ENCODE results near the gene AGAP1.

The AGAP1 gene

DNA sequence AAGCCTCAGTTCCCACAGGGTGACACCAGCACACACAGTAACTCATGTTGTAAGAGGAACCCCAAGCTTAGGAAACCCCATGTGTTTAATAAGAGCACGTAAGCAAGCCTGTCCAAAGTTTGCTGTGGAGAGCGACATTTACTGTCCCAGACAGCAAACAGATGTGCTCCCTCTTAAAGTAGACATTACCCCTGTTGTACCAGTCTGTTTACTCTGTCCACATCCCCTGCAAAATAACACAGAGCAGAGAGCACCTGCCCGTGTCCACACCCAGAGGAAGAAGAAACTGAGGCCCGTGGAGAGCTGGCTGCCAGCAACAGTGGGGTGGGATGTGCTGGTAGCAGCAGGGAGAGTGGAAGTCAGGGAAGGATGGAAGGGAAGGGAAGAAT lies 430.8 kb downstream of the AGAP1 start:
- no peak overlapping the region for H3K27ac ChIP-seq (ENCODE audit: low read depth, low read length)
- H3K9me3 ChIP-seq (ENCODE audit: control insufficient read depth, insufficient read depth, low read depth, low read length) = no peaks in the 10 kb centered on the region
- no peaks in the 10 kb centered on the region for H3K4me1 ChIP-seq (ENCODE audit: control insufficient read depth, insufficient read depth, low read length)

DNA sequence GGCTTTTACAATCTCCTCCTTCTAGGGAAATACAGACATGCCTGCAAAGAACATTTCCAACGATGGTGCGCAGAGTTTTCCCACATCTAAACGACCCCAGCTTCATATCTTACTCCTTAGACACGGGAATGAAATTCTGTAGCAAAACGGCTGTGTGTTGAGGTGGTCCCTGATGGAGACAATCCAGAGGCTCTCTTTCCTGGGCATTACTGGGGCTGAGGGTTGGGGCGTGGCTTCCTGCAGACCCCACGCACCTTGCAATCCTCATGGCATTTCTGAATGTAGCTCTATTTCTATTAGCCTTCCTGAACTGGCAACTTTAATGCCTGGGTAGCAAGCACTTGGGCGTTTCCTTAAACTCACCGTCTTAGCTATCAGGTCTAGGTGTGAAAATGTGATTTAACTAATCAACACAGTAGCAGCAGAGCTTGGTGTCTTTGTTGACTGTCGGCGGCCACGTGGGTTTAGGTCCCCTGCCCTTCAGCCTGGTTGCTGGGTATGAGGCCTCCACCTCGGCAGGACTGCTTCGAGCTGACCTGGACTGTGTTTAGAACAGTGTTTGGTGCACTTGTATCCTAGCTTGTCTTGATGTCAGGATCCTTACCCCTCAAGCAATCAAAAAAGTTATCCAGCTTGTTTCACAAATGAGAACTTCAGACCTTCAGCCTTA lies 431.5 kb downstream of the AGAP1 start:
- no peaks in the 10 kb centered on the region for H3K4me1 ChIP-seq (ENCODE audit: control insufficient read depth, insufficient read depth, low read length)
- no peaks in the 10 kb centered on the region for H3K27me3 ChIP-seq (ENCODE audit: control insufficient read depth, insufficient read depth, low read length)
- no peak overlapping the region for H3K27ac ChIP-seq (ENCODE audit: low read depth, low read length)
- H3K9me3 ChIP-seq (ENCODE audit: control insufficient read depth, insufficient read depth, low read depth, low read length) = no peaks in the 10 kb centered on the region
- H3K4me3 ChIP-seq (ENCODE audit: low read depth, low read length) = no peak overlapping the region
- H3K9ac ChIP-seq (ENCODE audit: low read length) = no peak overlapping the region
- H3K36me3 ChIP-seq (ENCODE audit: control insufficient read depth, insufficient read depth, low read length) = 0 out of 2 replicates have a peak, but pooled peaks cover 3% of the 10 kb centered on the region

More for the DNA sequence above, 430.8 kb downstream of the AGAP1 start:
- H3K4me3 ChIP-seq (ENCODE audit: low read depth, low read length) = no peak overlapping the region
- H3K27me3 ChIP-seq (ENCODE audit: control insufficient read depth, insufficient read depth, low read length) = no peaks in the 10 kb centered on the region
- no peak overlapping the region for H3K9ac ChIP-seq (ENCODE audit: low read length)
- H3K36me3 ChIP-seq (ENCODE audit: control insufficient read depth, insufficient read depth, low read length) = 0 out of 2 replicates have a peak, but pooled peaks cover 3% of the 10 kb centered on the region

DNA sequence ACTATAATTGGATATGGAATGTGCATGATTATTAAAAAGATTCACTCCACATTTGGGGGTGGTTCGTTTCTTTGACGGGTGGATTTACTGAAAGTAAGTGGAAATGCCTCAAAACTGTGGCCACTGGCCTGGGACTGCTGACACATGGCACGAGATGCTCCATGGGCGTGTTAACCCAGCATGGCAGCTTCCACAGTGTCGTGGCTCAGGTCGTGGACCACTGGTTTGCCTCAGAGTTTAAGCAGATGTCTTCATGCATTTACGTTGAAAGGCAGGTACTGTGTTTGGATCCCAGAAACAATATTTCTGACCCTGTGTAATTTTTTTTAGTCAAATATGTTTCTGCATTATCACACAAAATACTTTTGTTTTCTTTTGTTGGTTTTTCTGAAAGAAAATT lies 432.4 kb downstream of the AGAP1 start:
- Histone ChIP-seq H3K4me3 (ENCODE audit: low read depth, low read length) (no peak overlapping the region), H3K9me3 (ENCODE audit: control insufficient read depth, insufficient read depth, low read depth, low read length) (no peaks in the 10 kb centered on the region)

DNA sequence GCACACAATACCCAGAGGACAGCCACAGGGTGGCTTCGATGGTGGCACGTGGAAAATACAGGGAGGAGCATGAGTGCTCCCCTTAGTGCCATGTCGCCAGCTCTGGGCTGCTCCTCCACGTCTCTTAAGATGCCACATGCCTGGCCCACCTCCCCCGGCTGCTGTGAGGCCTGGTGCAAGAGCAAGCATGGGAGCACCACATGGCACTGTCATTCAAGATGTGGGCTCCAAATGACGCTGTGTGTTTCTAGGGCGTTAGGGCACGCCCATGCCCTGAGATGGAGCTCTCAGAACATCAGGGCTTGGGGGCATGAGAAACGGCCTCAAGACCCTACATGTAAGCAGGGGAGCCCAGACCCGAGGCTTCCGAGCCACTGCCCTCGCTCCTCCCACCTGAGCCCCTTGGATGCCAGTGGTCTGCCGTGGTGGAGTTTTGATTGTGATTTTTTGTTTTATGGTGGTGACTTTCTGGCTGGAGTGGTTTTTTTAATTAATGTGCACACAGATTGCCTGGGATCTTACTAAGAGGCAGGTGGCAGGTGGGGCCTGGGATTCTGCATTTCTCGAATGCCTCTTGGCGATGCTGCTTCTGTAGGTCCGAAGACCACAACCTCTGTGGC lies 435.0 kb downstream of the AGAP1 start:
- Histone ChIP-seq H3K9ac (ENCODE audit: low read length) (no peak overlapping the region), H3K36me3 (ENCODE audit: control insufficient read depth, insufficient read depth, low read length) (peaks cover 18% of the 10 kb centered on the region), H3K27me3 (ENCODE audit: control insufficient read depth, insufficient read depth, low read length) (no peaks in the 10 kb centered on the region), H3K4me1 (ENCODE audit: control insufficient read depth, insufficient read depth, low read length) (no peaks in the 10 kb centered on the region), H3K9me3 (ENCODE audit: control insufficient read depth, insufficient read depth, low read depth, low read length) (no peaks in the 10 kb centered on the region), H3K27ac (ENCODE audit: low read depth, low read length) (no peak overlapping the region), H3K4me3 (ENCODE audit: low read depth, low read length) (no peak overlapping the region)

More for the DNA sequence above, 432.4 kb downstream of the AGAP1 start:
- Histone ChIP-seq H3K4me1 (ENCODE audit: control insufficient read depth, insufficient read depth, low read length) (no peaks in the 10 kb centered on the region), H3K27me3 (ENCODE audit: control insufficient read depth, insufficient read depth, low read length) (no peaks in the 10 kb centered on the region), H3K27ac (ENCODE audit: low read depth, low read length) (no peak overlapping the region), H3K36me3 (ENCODE audit: control insufficient read depth, insufficient read depth, low read length) (0 out of 2 replicates have a peak, but pooled peaks cover 5% of the 10 kb centered on the region), H3K9ac (ENCODE audit: low read length) (no peak overlapping the region)

DNA sequence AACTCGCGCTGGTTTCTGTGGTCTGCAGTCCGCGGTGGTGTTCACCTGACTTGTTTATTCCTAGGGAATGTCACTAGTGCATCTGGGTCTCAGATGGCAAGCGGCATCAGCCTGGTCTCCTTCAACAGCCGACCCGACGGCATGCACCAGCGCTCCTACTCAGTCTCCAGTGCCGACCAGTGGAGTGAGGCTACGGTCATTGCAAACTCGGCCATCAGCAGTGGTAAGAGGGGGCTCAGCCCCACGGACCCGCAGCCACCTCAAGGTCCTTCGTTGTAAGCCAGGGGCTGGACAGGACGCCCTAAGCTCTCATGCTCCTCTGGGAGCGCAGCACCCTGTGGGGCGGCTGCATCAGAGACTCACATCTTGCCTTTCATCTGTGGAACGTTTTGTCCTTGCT lies 436.9 kb downstream of the AGAP1 start:
- Histone ChIP-seq H3K27me3 (ENCODE audit: control insufficient read depth, insufficient read depth, low read length) (no peaks in the 10 kb centered on the region), H3K27ac (ENCODE audit: low read depth, low read length) (no peak overlapping the region), H3K9me3 (ENCODE audit: control insufficient read depth, insufficient read depth, low read depth, low read length) (no peaks in the 10 kb centered on the region), H3K36me3 (ENCODE audit: control insufficient read depth, insufficient read depth, low read length) (peaks cover 21% of the 10 kb centered on the region), H3K4me1 (ENCODE audit: control insufficient read depth, insufficient read depth, low read length) (no peaks in the 10 kb centered on the region), H3K9ac (ENCODE audit: low read length) (no peak overlapping the region), H3K4me3 (ENCODE audit: low read depth, low read length) (no peak overlapping the region)

DNA sequence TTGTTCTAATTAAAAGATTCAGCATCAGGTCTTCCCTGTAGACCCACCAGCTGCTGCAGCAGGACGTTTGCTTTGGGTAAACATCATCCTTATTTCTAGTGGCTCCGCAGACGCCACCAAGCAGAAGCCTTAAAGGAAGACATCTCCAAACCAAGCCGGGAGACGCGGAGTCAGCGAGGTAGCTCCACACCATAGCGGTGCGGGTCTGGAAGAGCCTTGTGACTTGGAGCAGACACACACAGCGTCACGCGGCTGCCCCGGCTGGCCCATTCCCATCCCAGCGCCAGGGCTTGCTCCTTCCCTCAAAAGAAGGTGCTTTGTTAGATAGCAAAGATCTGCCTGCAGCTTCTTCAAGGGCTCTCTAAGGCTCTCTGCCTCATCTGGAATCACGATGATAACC lies 437.8 kb downstream of the AGAP1 start:
- Histone ChIP-seq H3K36me3 (ENCODE audit: control insufficient read depth, insufficient read depth, low read length) (peaks cover 21% of the 10 kb centered on the region), H3K27me3 (ENCODE audit: control insufficient read depth, insufficient read depth, low read length) (no peaks in the 10 kb centered on the region), H3K9me3 (ENCODE audit: control insufficient read depth, insufficient read depth, low read depth, low read length) (0 out of 2 replicates have a peak, but pooled peaks cover 3% of the 10 kb centered on the region), H3K27ac (ENCODE audit: low read depth, low read length) (no peak overlapping the region), H3K4me3 (ENCODE audit: low read depth, low read length) (no peak overlapping the region), H3K4me1 (ENCODE audit: control insufficient read depth, insufficient read depth, low read length) (no peaks in the 10 kb centered on the region), H3K9ac (ENCODE audit: low read length) (no peak overlapping the region)

DNA sequence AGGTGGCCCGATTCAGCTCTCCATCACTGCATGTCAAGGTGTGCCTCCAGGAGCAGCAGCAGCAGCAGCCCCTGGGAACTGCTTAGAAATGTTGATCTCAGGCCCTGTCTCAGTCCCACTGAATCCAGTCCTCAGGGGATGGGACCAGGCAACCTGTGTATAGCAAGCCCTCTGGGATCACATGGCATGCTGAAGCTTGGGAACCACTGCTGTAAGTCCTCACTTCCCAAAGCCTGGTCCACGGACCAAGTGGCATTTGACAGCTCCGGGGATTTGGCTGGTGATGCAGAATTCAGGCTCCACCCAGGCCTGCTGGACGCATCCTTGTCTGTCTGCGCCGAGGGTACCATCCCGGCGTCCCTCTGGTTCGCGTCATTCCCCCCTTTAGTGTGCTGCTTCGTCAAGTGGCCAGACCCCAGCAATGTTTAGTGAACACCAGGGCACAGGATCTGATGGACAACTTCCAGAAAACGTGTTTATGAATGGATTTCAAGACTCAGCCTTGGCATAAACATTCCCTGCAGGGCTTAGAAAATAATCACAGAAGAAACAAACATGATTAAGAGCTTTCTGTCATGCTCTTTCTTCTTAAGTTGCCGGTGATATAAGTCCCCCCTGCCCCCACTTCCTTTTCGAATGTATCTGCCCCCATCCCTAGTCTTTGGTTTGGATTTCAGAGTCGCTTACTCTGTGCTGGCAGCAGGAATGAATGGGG lies 440.4 kb downstream of the AGAP1 start:
- Histone ChIP-seq H3K36me3 (ENCODE audit: control insufficient read depth, insufficient read depth, low read length) (peaks cover 21% of the 10 kb centered on the region), H3K27me3 (ENCODE audit: control insufficient read depth, insufficient read depth, low read length) (no peaks in the 10 kb centered on the region), H3K27ac (ENCODE audit: low read depth, low read length) (no peak overlapping the region), H3K9ac (ENCODE audit: low read length) (no peak overlapping the region), H3K4me3 (ENCODE audit: low read depth, low read length) (no peak overlapping the region), H3K4me1 (ENCODE audit: control insufficient read depth, insufficient read depth, low read length) (no peaks in the 10 kb centered on the region), H3K9me3 (ENCODE audit: control insufficient read depth, insufficient read depth, low read depth, low read length) (0 out of 2 replicates have a peak, but pooled peaks cover 3% of the 10 kb centered on the region)

DNA sequence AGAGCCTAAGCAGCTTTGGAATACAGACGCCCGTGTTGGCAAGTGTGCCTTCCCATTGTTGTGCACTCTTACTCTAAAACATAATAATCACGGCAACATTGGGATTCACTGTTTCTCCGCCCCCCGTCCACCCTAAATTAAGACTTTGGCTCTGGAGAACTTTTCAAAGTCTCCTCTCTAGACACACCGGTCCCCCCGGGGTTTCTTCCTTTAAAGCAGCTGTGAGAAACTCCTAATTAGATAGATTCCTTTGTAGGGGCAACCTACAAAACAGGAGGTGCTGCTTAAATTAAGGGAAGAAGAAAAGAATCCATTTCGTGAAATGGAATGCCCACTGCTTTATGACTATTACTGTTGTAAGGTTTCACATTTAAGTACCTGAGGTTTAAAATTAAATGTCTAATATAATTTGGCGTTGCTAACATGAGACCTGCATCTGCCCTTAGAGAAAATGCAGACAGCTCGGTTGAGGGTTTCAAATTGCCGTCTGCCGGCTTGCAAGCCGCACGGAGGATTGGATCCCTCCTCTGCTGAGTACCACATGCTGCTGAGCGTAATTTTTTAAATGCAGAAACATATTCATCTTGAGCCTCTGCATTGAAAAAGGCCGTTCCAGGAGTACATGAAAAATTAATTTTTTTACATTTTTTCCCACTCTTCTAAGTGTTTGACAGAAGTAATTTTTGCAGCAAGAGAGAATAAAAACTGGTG lies 441.1 kb downstream of the AGAP1 start:
- no peak overlapping the region for H3K4me3 ChIP-seq (ENCODE audit: low read depth, low read length)
- no peaks in the 10 kb centered on the region for H3K27me3 ChIP-seq (ENCODE audit: control insufficient read depth, insufficient read depth, low read length)
- no peak overlapping the region for H3K9ac ChIP-seq (ENCODE audit: low read length)
- no peaks in the 10 kb centered on the region for H3K4me1 ChIP-seq (ENCODE audit: control insufficient read depth, insufficient read depth, low read length)
- peaks cover 24% of the 10 kb centered on the region for H3K36me3 ChIP-seq (ENCODE audit: control insufficient read depth, insufficient read depth, low read length)
- no peak overlapping the region for H3K27ac ChIP-seq (ENCODE audit: low read depth, low read length)
- H3K9me3 ChIP-seq (ENCODE audit: control insufficient read depth, insufficient read depth, low read depth, low read length) = 0 out of 2 replicates have a peak, but pooled peaks cover 3% of the 10 kb centered on the region

DNA sequence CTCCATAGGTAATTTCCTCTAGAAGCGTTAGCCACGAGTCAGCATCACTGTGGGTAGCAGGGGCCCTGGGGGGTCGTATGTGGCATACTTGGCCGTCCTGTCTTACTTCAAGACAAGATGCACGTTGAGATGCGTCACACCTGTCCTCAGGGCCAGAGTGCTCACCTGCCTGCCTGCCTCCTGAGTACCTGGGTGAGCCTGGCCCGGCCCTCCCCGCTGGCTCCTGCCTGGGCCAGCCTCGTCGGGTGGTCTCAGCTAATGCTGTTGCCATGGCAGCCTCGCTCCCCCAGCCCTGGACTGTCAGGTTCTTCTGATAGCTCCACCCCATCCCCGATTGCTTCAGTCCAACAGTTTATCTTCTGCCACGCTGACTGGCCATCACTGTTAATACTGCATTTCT lies 441.9 kb downstream of the AGAP1 start:
- Histone ChIP-seq H3K27ac (ENCODE audit: low read depth, low read length) (no peak overlapping the region), H3K9me3 (ENCODE audit: control insufficient read depth, insufficient read depth, low read depth, low read length) (0 out of 2 replicates have a peak, but pooled peaks cover 3% of the 10 kb centered on the region), H3K4me3 (ENCODE audit: low read depth, low read length) (no peak overlapping the region), H3K4me1 (ENCODE audit: control insufficient read depth, insufficient read depth, low read length) (no peaks in the 10 kb centered on the region), H3K9ac (ENCODE audit: low read length) (no peak overlapping the region), H3K36me3 (ENCODE audit: control insufficient read depth, insufficient read depth, low read length) (peaks cover 22% of the 10 kb centered on the region), H3K27me3 (ENCODE audit: control insufficient read depth, insufficient read depth, low read length) (no peaks in the 10 kb centered on the region)

DNA sequence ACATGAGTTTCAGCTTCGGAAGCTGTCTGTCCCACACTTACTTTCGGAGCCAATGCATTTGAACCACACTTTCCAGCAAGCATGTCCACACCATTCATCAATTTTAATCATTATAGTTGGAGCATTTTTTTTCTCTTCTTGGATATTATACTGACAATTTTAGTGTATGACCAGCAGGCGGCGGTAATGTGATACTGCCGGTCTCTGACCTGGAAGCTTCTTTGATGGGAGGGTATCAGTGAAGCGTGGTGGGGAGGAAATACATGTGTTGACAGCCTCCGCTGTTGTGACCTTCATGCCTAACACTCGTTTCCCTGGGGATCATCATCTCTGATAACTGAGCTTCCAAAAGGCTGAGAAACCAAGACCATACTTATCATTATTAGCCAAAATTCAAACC lies 442.6 kb downstream of the AGAP1 start:
- H3K9me3 ChIP-seq (ENCODE audit: control insufficient read depth, insufficient read depth, low read depth, low read length) = 0 out of 2 replicates have a peak, but pooled peaks cover 3% of the 10 kb centered on the region
- no peak overlapping the region for H3K27ac ChIP-seq (ENCODE audit: low read depth, low read length)
- no peaks in the 10 kb centered on the region for H3K4me1 ChIP-seq (ENCODE audit: control insufficient read depth, insufficient read depth, low read length)
- peaks cover 18% of the 10 kb centered on the region for H3K36me3 ChIP-seq (ENCODE audit: control insufficient read depth, insufficient read depth, low read length)
- H3K9ac ChIP-seq (ENCODE audit: low read length) = no peak overlapping the region
- H3K27me3 ChIP-seq (ENCODE audit: control insufficient read depth, insufficient read depth, low read length) = no peaks in the 10 kb centered on the region
- H3K4me3 ChIP-seq (ENCODE audit: low read depth, low read length) = no peak overlapping the region

Measured in HUES6 (cell line).